Cardiac fibroblast (primary cell): ENCODE measurements around the gene PIK3R3.

Source experiments
- DNase-seq, 2 donors: peaks; one replicate each; pipeline versions ENCODE4 v3.0.0 to v3.0.0-alpha.2; 2010; ENCODE audit warnings: low read depth in 2 of 2
- H3K4me3 ChIP-seq, 2 donors: replicated peaks in 1 of 2; 1 replicate in 1 of 2; 2 replicates in 1 of 2; pipeline ENCODE4 v1.5.1; 2011; ENCODE audit warnings: low read depth in 2 of 2, low read length in 2 of 2, mild to moderate bottlenecking in 2 of 2, moderate library complexity in 1 of 2
- TF ChIP-seq, protein P1 (sequence below): IDR thresholded peaks from one replicate; pipeline ENCODE4 v1.5.1; 2011; ENCODE audit warnings: low read depth, mild to moderate bottlenecking, low read length, inconsistent platforms

PIK3R3 gene

GRCh38 chr1:46012236-46012635, 120.2 kb downstream of the PIK3R3 start:
- TF ChIP-seq, protein P1, sequence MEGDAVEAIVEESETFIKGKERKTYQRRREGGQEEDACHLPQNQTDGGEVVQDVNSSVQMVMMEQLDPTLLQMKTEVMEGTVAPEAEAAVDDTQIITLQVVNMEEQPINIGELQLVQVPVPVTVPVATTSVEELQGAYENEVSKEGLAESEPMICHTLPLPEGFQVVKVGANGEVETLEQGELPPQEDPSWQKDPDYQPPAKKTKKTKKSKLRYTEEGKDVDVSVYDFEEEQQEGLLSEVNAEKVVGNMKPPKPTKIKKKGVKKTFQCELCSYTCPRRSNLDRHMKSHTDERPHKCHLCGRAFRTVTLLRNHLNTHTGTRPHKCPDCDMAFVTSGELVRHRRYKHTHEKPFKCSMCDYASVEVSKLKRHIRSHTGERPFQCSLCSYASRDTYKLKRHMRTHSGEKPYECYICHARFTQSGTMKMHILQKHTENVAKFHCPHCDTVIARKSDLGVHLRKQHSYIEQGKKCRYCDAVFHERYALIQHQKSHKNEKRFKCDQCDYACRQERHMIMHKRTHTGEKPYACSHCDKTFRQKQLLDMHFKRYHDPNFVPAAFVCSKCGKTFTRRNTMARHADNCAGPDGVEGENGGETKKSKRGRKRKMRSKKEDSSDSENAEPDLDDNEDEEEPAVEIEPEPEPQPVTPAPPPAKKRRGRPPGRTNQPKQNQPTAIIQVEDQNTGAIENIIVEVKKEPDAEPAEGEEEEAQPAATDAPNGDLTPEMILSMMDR, result no peak
- H3K4me3 ChIP-seq, result no peak overlapping the region
- DNase-seq, result no peak

- no peak overlapping the region for H3K4me3 ChIP-seq
- TF ChIP-seq, protein P1, result no peak
- DNase-seq, result no peak
Observed at GRCh38 chr1:46011121-46011695, 121.2 kb downstream of the PIK3R3 start.

DNA sequence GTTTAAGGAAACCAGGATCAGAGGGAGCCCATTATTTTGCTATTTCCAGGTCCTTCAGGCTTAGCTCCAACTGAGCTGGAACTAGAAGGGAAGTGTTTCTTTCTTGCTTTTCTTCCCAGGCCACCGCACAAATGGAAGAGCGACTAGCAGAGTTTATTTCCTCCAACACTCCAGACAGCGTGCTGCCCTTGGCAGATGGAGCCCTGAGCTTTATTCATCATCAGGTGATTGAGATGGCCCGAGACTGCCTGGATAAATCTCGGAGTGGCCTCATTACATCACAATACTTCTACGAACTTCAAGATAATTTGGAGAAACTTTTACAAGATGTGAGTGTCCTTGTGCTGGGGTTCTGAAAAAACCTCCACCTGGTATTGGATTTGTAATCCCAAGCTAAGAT, 121.8 kb downstream of the PIK3R3 start:
- TF ChIP-seq, protein P1, result no peak
- H3K4me3 ChIP-seq, result no peak overlapping the region
- DNase-seq, result no peak

DNA sequence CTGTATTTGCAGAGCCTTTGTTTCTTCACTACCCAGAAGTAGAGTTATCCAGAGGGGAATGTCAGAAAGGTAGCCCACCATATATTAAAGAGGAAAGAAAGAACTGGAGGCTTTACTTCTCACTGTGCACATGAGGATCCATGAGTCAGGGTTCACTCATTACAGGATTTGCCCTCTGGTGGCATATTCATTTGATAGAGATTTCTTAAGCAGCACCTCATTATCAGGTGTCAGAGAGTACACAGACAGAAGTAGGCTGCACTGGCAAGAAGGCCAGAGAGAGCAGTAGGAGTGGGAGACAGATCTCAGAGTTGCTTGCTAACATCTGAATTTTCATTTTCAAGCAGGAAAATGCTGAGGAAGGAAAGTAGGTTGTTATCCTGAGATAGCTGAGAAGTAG, 123.8 kb downstream of the PIK3R3 start:
- no peak for DNase-seq
- H3K4me3 ChIP-seq, result no peak overlapping the region
- TF ChIP-seq, protein P1, result no peak

GRCh38 chr1:46005594-46005993, 126.8 kb downstream of the PIK3R3 start:
- DNase-seq, result no peak
- TF ChIP-seq, protein P1, result no peak

GRCh38 chr1:46004492-46004891, 127.9 kb downstream of the PIK3R3 start:
- DNase-seq, result no peak
- TF ChIP-seq, protein P1, result no peak
- no peak overlapping the region for H3K4me3 ChIP-seq

More at GRCh38 chr1:46005594-46005993, 126.8 kb downstream of the PIK3R3 start:
- no peak overlapping the region for H3K4me3 ChIP-seq

DNA sequence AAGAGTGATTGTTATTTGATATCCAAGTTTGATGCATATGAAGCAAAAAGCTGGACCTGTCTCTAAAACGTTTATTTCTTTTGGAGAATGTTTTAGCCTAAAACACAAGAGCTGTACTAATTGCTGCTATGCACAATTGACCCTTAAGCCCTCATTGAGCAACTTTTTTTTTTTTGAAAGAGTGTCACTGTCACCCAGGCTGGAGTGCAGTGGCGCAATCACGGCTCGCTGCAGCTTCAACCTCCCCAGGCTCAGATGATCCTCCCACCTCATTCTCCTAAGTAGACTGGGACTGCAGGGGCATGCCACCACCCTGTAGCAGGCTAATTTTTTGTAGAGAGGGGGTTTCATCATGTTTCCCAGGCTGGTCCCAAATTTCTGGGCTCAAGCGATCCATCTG, 129.1 kb downstream of the PIK3R3 start:
- DNase-seq, result no peak
- TF ChIP-seq, protein P1, result no peak
- no peak overlapping the region for H3K4me3 ChIP-seq
